Adrenal gland (tissue), 5 donors: ENCODE results near the gene OLFM2.

Source experiments
- CTCF ChIP-seq, 6 experiments: fragments of 450-650 bp in 4 of 6; fragments of 200-600 bp in 2 of 6; sonication (generic) in 1 of 6; IDR thresholded peaks; 1 replicate in 5 of 6; 2 replicates in 1 of 6; pipeline versions ENCODE4 v1.5.1 to v1.8.0; 2016 to 2021; ENCODE audit warnings: antibody characterized with exemption in 6 of 6, mild to moderate bottlenecking in 2 of 6, moderate library complexity in 1 of 6
- POLR2A ChIP-seq, 2 donors: fragments of 450-650 bp; IDR thresholded peaks; one replicate each; pipeline ENCODE4 v1.6.1; 2017; ENCODE audit warnings: antibody characterized with exemption in 2 of 2, mild to moderate bottlenecking in 2 of 2, moderate library complexity in 1 of 2
- donor health status: DM: no; HTN: no; CAD: no.

GRCh38 chr19:9940778-9941177 is 4.5 kb upstream of the OLFM2 start:
- TF ChIP-seq CTCF (IDR thresholded peaks at IDR 0.05) (no peak), POLR2A (IDR thresholded peaks at IDR 0.05) (no peak)
